KOPT-K1 (cell line): ENCODE measurements around the gene PAGE1.

Experiments
- H3K27ac ChIP-seq: fragments of 200-600 bp; sonication (generic); 2 replicates; pipeline ENCODE4 v1.5.1; 2016; ENCODE audit warnings: antibody characterized with exemption, mild to moderate bottlenecking, low read depth, low read length; ENCODE audit not compliant: poor library complexity, severe bottlenecking
- H3K36me3 ChIP-seq: fragments of 200-600 bp; sonication (generic); 2 replicates; pipeline ENCODE4 v1.5.1; 2017; ENCODE audit warnings: antibody characterized with exemption, mild to moderate bottlenecking, low read length, moderate library complexity; ENCODE audit not compliant: insufficient read depth
- H3K9me3 ChIP-seq: fragments of 200-600 bp; sonication (generic); 2 replicates; pipeline ENCODE4 v1.5.1; 2017; ENCODE audit warnings: antibody characterized with exemption, low read length, mild to moderate bottlenecking; ENCODE audit not compliant: insufficient read depth, poor library complexity, severe bottlenecking

Gene PAGE1

GRCh38 chrX:49664824-49665223 is 31.0 kb downstream of the PAGE1 start:
- H3K27ac ChIP-seq = no peak overlapping the region
- H3K36me3 ChIP-seq = no peaks in the 10 kb centered on the region
- no peaks in the 10 kb centered on the region for H3K9me3 ChIP-seq

DNA sequence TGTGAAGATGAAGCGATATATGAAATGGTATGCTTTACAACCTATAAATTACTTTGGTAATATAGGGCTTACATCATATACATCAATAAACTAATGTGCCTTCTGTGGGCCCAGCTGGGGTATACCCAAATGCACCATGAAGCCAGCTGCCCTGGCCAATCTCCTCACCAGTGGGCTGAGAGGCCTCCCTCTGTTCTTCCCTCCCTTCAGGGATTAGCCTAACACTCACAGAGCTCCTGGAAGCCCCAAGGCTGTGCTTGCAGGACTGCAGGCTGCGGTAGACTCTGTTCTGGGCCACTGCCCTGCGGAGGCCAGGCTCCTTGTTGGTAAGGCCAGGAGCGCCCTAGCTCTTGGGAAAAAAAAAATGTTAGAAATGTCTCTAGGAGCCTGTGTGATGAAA is 33.9 kb downstream of the PAGE1 start:
- no peaks in the 10 kb centered on the region for H3K9me3 ChIP-seq
- H3K36me3 ChIP-seq = no peaks in the 10 kb centered on the region
- no peak overlapping the region for H3K27ac ChIP-seq

DNA sequence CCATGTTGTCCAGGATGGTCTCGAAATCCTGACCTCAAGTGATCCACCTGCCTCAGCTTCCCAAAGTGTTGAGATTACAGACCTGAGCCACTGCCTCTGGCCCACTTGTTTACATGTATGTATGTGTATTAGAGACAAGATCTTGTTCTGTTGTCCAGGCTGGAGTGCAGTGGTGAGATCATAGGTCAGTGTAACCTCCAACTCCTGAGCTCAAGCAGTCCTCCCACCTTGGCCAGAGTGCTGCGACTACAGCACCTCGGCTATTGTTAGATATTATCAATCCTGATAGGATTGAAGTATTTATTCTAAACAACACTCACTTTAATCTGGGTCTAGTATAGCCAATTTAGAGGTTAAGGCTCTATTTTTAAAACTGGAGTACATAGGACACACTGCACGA is 36.0 kb downstream of the PAGE1 start:
- Histone ChIP-seq H3K9me3 (no peaks in the 10 kb centered on the region), H3K27ac (no peak overlapping the region), H3K36me3 (no peaks in the 10 kb centered on the region)

- Histone ChIP-seq H3K27ac (no peak overlapping the region), H3K36me3 (no peaks in the 10 kb centered on the region), H3K9me3 (no peaks in the 10 kb centered on the region)
Observed at GRCh38 chrX:49656533-49656932, 39.3 kb downstream of the PAGE1 start.

- Histone ChIP-seq H3K27ac (no peak overlapping the region), H3K36me3 (no peaks in the 10 kb centered on the region), H3K9me3 (no peaks in the 10 kb centered on the region)
Observed at GRCh38 chrX:49644991-49645637, 50.7 kb downstream of the PAGE1 start.
